Erythroblast (primary cell): ENCODE data around the gene SPSB1.
A peak's percentile ranks its signal among the peaks of the same experiment; 100 is the strongest.

Experiments
- DNase-seq, 2 experiments: peaks; one replicate each; lab custom pipeline; 2025; lab: John Stamatoyannopoulos, UW
- GATA1 ChIP-seq: IDR thresholded peaks from 2 replicates; pipeline ENCODE4 v1.6.1; 2011; ENCODE audit warnings: low read depth, mild to moderate bottlenecking, control low read depth, low read length, moderate library complexity
- POLR2A ChIP-seq: IDR thresholded peaks from 2 replicates; pipeline ENCODE4 v1.6.1; 2011; ENCODE audit warnings: mild to moderate bottlenecking, low read length

SPSB1 gene

DNA sequence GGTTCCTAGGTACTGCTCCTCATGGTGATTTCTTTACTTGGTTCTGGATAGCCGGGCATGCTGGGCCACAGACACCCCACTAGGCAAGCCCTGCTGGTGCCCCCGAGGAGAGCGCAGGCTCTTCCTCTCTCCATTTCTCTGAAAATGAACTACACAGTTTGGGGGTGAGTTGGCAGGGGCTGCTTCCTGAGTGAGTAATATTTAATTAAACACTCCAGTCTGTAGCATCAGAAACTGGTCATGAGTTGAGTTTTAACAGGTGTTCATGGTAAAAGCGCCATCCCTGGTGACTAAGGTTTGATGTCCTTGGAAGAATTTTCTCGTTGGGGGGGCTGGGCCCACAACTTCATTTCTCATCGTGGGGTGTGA, 1.7 kb downstream of the SPSB1 start:
- DNase-seq: no peak
- TF ChIP-seq GATA1 (no peak), POLR2A (no peak)

DNA sequence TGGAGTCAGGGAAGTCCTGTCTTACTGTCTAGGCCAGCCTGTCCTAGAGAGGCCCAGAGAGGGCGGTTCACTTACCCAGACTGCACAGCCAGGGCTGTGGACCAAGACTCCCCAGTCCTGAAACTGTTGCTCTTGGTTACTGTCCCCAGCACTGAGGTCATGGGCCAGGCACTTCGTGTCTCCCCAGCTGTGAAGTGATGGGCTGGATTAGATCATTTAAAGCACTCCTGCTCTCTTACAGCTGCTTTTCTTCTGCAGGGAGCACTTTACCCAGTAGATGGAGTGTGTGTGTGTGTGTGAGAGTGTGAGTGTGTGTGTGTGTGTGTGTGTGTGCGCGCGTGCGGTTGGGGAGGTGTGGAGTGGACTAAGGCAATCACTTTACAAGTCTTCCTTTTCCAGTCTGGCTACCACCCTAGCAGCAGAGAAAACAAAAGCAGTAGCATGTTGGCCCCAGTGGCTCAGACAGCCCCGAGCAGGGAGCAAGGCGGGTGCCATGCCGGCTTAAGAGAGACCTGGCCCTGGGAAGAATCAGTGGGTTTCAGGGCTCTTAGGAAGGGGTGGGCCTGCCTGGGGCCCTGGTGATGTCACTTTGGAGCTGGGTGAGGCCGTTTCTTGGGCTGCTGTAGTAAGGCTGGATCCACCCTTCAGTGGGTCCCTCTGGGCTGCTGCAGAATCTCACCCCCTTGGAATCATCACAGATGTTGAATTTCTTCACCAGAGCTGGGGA, 2.4 kb downstream of the SPSB1 start:
- TF ChIP-seq POLR2A: no peak
- no peak for TF ChIP-seq GATA1
- peak in 1 of 2 experiments; percentile 13 for DNase-seq

DNA sequence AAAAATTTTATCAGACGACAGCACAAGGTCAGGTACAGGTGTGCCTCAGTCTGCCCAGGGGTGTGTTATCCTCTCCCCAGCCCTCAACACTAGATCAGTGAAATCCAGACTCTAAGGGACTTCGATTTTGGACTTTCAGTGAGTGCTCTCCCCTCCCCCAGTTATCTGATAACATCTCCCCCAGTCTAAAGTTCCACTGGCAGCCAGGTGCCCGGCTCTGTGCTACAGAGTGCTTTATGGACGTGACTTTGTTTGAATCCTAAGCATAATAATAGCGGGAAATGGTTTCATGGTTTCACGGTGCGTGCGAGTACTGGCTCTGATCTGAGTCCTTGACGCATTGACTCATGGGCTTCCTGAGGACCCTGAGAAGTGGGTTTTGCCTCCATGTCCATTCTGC, 3.2 kb downstream of the SPSB1 start:
- DNase-seq: no peak
- TF ChIP-seq POLR2A: no peak
- TF ChIP-seq GATA1: no peak

DNA sequence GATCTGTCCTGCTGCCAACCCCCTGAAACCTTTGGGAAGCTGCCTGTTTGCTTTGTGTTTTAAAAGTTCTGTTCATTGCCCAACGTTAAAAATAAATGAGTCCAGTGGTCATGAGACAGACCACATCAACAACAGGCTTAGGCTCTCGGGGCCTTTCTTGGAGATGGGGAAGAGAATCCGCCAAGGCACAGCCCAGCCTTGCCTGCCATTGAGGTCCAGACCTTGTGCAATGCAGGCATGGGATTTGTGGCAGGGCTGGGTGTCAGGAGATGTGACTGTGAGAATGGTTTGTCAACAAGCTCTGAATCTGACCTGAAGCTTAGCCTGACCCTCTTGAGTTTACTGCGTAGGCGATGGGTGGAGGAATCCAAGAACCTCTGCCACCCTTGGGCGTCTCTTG, 4.2 kb downstream of the SPSB1 start:
- no peak for DNase-seq
- TF ChIP-seq POLR2A: no peak
- no peak for TF ChIP-seq GATA1

DNA sequence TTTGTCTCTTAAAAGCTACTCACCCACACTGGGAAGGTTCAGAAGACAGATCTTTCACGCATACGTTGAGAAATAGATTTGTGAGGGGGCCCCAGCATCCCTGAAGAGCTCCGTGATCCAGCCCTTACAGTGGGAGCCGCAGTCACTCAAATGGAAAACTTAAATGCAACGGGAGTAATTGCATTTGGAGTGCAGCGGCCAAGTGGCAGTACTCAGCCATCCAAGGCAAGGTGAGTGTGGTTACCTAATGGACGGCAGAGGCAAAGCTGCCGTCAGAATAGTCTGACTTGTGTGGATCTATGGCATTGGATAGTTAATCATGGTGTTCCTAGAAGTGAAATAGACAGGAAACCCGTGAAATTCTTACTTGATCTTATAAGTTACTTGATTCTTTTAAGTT, 5.1 kb downstream of the SPSB1 start:
- TF ChIP-seq POLR2A (no peak), GATA1 (no peak)
- DNase-seq: no peak

DNA sequence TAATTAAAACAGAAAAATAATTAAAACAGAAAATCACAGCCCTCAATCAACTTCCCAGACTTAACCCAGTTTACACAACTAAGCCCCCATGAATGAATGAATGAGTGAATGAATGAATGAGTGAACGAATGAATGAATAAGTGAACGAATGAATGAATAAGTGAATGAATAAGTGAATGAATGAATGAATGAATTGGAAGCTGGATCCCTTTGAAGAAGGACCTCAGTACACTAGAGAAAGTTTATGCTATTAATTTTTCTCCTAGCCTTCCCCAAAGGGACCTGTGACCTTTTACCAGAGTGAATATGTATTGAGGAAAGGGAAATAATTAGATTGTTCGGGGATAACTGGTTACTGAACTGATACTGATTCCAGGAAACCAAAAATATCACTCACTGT, 5.6 kb downstream of the SPSB1 start:
- DNase-seq: no peak
- TF ChIP-seq POLR2A (no peak), GATA1 (no peak)

DNA sequence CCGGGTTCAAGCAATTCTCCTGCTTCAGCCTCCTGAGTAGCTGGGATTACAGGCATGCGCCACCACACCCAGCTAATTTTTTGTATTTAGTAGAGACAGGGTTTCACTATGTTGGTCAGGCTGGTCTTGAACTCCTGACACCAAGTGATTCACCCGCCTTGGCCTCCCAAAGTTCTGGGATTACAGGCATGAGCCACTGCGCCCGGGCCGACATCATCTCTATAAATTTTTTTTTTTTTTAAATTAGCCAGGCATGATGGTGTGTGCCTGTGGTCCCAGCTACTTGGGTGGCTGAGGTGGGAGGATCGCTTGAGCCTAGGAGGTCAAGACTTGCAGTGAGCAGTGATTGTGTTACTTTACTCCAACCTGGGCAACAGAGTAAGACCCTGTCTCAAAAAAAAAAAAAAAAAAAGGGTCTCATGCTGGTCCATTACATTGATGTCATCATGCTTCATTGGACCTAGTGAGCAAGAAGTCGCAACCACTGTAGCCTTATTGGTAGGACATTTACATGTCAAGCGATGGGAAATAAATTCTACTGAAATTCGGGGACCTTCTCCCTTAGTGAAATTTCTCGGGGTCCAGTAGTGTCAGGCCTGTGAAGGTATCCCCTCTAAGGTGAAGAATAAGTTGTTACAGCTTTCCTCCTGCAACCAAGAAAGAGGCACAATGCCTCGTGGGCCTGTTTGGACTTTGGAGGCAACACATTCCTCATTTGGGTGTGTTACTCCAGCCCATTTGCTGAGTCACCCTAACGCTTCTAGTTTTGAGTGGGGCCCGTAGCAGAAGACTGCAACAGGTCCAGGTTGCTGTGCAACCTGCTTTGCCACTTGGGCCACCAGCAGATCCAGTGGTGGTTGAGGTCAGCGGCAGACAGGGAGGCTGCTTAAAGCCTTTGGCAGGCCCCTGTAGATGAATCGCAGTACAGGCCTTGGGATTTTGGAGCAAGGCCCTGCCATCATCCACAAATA, 7.2 kb downstream of the SPSB1 start:
- DNase-seq: peak; percentile 67 to 80

DNA sequence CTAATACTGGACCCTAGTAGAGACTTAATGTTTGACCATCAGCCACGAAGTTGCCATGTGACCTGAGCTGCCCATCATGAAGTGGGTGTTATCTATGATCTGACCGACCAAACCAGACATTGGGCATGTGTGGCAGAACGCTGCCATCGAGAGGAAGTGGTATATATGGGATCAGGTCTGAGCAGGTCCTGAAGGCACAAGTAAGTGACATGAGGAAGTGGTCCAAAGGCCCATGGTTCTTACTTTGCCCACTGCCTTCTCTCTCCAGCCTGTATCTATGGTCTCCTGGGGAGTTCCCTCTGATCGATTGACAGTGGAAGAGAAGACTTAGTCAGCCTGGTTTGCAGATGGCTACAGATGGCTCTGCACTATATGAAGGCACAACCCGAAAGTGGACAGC, 7.9 kb downstream of the SPSB1 start:
- TF ChIP-seq POLR2A (no peak), GATA1 (no peak)
- no peak for DNase-seq

DNA sequence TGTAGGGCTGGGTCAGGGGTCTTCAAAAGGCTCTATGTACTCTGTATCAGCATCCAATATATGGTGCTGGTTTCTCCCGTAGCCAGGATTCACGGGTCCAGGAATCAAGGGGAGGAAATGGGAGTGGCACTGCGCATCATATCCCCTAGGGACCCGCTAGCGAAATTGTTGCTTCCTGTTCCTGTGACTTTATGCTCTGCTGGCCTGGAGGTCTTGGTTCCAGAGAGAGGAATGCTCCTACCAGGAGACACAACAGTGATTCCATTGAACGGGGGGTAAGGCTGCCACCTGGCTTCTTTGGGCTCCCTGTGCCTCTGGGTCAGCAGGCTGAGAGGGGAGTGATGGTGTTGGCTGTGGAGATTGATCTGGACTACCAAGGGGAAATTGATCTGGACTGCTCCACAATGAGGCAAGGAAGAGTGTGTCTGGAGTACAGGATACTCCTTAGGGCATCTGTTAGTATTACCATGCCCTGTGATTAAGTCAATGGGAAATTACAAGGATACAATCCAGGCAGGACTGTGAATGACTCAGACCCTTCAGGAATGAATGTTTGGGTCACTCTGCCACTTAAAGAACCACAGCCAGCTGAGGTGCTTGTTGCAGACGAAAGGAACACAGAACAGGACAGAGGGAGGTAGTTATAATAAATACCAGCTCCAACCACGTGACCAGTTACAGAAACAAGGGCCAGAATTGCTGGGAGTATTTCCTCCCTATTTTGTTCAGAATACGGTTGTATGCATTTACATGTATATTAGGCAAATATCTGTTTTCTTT, 10.2 kb downstream of the SPSB1 start:
- no peak for DNase-seq

DNA sequence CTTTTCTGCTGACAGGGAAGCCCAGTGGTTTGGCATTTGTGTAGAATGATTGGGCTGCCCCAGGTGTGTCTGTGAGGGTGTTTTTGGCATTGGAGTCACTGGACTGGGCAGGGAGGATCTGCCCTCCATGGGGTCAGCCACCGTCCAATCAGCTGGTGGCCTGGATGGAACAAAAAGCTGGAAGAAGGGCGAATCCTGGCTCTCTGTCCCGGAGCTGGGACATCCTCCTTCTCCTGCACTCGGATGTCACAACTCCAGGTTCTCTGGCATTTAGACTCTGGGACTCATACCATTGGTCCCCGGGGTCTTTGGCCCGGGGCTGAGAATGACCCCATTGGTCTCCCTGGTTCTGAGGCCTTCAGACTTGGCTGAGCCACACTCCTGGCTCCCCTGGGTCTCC, 11.2 kb downstream of the SPSB1 start:
- no peak for TF ChIP-seq POLR2A
- TF ChIP-seq GATA1: no peak
- DNase-seq: no peak

More for the DNA sequence above, 10.2 kb downstream of the SPSB1 start:
- no peak for TF ChIP-seq GATA1
- TF ChIP-seq POLR2A: no peak

DNA sequence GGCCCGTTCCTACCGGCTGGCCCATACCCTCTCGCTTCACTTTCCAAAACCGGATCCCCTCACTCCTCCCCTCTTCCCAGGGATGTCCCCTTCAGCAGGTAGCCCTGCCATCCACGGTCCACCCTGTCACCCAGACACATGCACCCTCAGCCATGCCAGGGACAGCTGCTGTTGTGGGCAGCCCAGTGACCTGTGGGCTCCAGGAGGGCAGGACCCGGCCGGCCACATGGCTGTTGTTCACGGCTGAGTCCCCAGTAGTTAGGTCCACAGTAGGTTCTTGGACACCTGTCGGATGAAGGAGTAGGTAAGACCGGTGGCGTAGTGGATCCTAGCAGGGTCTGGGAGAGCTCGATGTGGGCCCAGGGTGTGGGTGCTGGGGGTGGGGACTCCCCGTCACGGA, 12.5 kb downstream of the SPSB1 start:
- DNase-seq: no peak
- TF ChIP-seq GATA1 (no peak), POLR2A (no peak)

DNA sequence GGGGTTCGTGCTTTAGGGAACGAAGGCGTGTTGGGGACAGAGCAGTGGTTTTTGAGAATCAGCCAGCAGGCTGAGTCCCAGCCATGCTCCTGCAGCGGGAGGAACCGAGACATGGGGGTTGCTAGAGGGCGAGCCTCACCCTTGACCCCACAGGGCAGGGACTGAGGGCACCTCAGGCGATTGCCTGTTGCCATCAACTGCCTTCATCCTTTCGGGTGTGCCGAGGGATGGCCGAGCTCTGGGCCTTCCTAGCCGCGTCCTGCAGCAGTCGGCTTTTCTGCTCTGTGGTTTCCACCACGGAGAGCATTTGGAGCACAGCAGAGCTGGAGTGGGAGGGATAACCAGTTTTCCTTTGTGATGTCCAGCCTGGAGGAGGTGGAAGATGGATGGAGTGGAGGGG, 13.3 kb downstream of the SPSB1 start:
- TF ChIP-seq POLR2A: no peak
- TF ChIP-seq GATA1: no peak
- no peak for DNase-seq

DNA sequence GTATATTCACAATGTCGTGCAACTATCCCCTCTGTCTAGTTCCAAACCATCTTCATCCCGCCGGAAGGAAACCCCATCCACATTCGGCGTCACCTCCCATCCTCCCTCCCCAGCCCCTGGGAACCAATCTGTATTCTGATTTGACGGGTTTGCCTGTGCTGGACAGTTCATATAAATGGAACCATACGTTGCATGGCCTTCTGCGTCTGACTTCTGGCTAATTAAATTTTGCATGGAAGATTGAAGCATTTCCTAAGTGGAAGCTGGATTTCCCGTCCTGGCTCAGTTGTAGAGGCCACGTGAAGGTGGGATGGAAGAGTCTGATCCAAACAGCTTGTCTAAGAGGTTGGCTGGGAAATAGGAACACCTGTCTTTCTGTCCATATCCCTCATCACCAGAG, 14.6 kb downstream of the SPSB1 start:
- DNase-seq: no peak
- TF ChIP-seq POLR2A: no peak
- no peak for TF ChIP-seq GATA1
